ENCODE measurements around the gene OPCML. TPM values are rescaled to one million over a fixed set of nuclear protein-coding genes. Genes with fewer than 3 reads are reported as not detected.

The OPCML gene
- total and polyA plus RNA-seq, 12 donors, result under 0.01 to 1.2 (median 0.39) TPM

DNA sequence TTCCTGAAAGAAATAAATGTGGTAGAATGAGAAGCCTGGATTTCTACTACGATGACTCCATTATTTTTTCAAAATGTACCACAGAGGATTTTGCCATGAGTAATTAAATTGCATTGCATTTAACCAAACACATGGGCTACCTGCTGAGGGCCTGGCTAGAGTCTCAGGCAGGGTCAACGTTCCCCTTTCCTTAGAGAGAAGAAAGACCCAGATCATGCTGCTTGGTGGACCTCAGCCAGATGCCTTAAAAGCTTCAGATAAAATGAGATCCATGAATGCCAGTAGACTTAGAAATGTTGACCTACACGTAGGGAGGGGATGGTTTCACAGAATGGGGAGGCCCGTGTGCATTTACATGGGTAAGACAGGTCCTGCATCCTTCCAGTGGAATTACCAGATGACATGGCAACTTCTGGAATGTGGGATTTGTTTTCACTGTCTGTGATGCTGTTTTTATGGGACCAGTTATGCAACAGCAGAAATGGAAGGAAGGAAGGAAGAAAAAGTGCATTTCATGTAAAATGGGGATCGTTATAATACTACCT is 1092.5 kb downstream of the OPCML start:
- no peak for ATAC-seq
- intact Hi-C loops (cut with DNase I), result no loop called here
- no peak for DNase-seq
- WGBS, 2 donors, result 67 to 71% methylated on average over 5 of the region's 5 CpGs
- no peaks in the 10 kb centered on the region for H3K4me1 ChIP-seq
- H3K4me3 ChIP-seq, result no peak overlapping the region
- H3K27ac ChIP-seq, result no peak overlapping the region
- H3K27me3 ChIP-seq, result peaks cover 0 to 19% (median 2%) of the 10 kb centered on the region in 7 donors
- H3K9me3 ChIP-seq, result peaks cover 0 to 3% (median 0%) of the 10 kb centered on the region in 11 donors
- TF ChIP-seq, protein P1, sequence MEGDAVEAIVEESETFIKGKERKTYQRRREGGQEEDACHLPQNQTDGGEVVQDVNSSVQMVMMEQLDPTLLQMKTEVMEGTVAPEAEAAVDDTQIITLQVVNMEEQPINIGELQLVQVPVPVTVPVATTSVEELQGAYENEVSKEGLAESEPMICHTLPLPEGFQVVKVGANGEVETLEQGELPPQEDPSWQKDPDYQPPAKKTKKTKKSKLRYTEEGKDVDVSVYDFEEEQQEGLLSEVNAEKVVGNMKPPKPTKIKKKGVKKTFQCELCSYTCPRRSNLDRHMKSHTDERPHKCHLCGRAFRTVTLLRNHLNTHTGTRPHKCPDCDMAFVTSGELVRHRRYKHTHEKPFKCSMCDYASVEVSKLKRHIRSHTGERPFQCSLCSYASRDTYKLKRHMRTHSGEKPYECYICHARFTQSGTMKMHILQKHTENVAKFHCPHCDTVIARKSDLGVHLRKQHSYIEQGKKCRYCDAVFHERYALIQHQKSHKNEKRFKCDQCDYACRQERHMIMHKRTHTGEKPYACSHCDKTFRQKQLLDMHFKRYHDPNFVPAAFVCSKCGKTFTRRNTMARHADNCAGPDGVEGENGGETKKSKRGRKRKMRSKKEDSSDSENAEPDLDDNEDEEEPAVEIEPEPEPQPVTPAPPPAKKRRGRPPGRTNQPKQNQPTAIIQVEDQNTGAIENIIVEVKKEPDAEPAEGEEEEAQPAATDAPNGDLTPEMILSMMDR (IDR thresholded peaks at IDR 0.05), result no peak
- no peaks in the 10 kb centered on the region for H3K36me3 ChIP-seq

GRCh38 chr11:132438418-132438817 is 1093.9 kb downstream of the OPCML start:
- H3K4me3 ChIP-seq, result no peak overlapping the region

GRCh38 chr11:132430429-132431062 is 1101.8 kb downstream of the OPCML start:
- no peaks in the 10 kb centered on the region for H3K9me3 ChIP-seq
- TF ChIP-seq, protein P1 (IDR thresholded peaks at IDR 0.05), result no peak
- no peak for DNase-seq
- H3K36me3 ChIP-seq, result no peaks in the 10 kb centered on the region
- 27 to 42% methylated on average over 14 of the region's 14 CpGs for WGBS, 2 donors
- intact Hi-C loops (cut with DNase I), result no loop called here
- peaks cover 0 to 4% (median 0%) of the 10 kb centered on the region in 9 donors for H3K4me1 ChIP-seq
- peak in 3 of 8 donors; percentile 35 to 61 (median 47) for ATAC-seq
- no peak overlapping the region for H3K27ac ChIP-seq
- no peak overlapping the region for H3K4me3 ChIP-seq
- peaks cover 0 to 28% (median 4%) of the 10 kb centered on the region in 7 donors for H3K27me3 ChIP-seq

More at GRCh38 chr11:132438418-132438817, 1093.9 kb downstream of the OPCML start:
- TF ChIP-seq, protein P1 (IDR thresholded peaks at IDR 0.05), result no peak
- 65 to 70% methylated on average over 1 of the region's 1 CpG for WGBS, 2 donors
- ATAC-seq (peak in 1 of 8 donors; percentile 13), DNase-seq (no peak)
- no peak overlapping the region for H3K27ac ChIP-seq
- intact Hi-C loops (cut with DNase I), result no loop called here
- no peaks in the 10 kb centered on the region for H3K4me1 ChIP-seq
- H3K9me3 ChIP-seq, result no peaks in the 10 kb centered on the region
- H3K36me3 ChIP-seq, result no peaks in the 10 kb centered on the region
- H3K27me3 ChIP-seq, result peaks cover 0 to 15% (median 0%) of the 10 kb centered on the region in 7 donors

DNA sequence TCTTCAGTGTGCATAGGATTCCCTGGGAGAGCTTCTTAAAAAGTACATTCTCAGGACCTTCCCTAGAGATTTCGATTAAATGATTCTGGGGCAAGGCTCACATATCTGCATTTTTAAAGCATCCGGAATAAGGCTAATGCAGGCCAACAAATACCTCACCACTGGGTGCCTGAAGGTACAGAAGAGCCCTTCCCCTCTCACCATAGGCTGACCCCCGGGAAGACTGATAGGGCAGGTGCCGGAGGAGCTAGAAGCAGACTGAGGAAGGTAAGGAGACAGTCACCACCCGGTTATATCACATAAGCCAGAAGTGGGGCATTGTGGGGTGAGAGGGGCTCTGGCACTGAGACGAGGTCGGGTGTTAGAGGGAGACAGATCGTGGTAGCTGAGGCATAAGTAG is 1102.6 kb downstream of the OPCML start:
- Histone ChIP-seq H3K27me3 (peaks cover 0 to 28% (median 4%) of the 10 kb centered on the region in 7 donors), H3K9me3 (no peaks in the 10 kb centered on the region), H3K27ac (no peak overlapping the region), H3K4me1 (peaks cover 0 to 4% (median 0%) of the 10 kb centered on the region in 9 donors), H3K4me3 (no peak overlapping the region), H3K36me3 (no peaks in the 10 kb centered on the region)
- ATAC-seq, result no peak
- no peak for DNase-seq
- WGBS, 2 donors, result 70 to 75% methylated on average over 8 of the region's 8 CpGs
- TF ChIP-seq, protein P1 (IDR thresholded peaks at IDR 0.05), result no peak
- intact Hi-C loops (cut with DNase I), result no loop called here
